GM12878 (cell line): ENCODE data around the gene ROR2.

Experiments
- BRCA1 ChIP-seq: IDR thresholded peaks from 2 replicates; pipeline ENCODE4 v1.6.1; 2011; ENCODE audit warnings: low read depth, low read length, improper control_type of control experiment
- CBX5 ChIP-seq: sonication (generic); IDR thresholded peaks from 2 replicates; pipeline ENCODE4 v1.6.1; 2016; ENCODE audit warnings: low read depth, moderate library complexity, mild to moderate bottlenecking, inconsistent platforms
- ETV6 ChIP-seq, 2 experiments: fragments of 450-650 bp in 1 of 2; IDR thresholded peaks in 1 of 2; conservative IDR thresholded peaks in 1 of 2; 2 replicates each; pipeline ENCODE4 v1.6.1; 2014; ENCODE audit warnings: antibody characterized with exemption in 1 of 2, borderline replicate concordance in 1 of 2, low read depth in 1 of 2, mild to moderate bottlenecking in 1 of 2, moderate library complexity in 1 of 2
- MTA2 ChIP-seq: fragments of 450-650 bp; IDR thresholded peaks from 2 replicates; pipeline ENCODE4 v1.6.1; 2016; ENCODE audit warnings: low read depth, mild to moderate bottlenecking, moderate library complexity
- NFYB ChIP-seq: IDR thresholded peaks from 2 replicates; pipeline ENCODE4 v1.6.1; 2011; ENCODE audit warnings: low read depth, mild to moderate bottlenecking, low read length, improper control_type of control experiment, moderate library complexity; ENCODE audit not compliant: insufficient read depth
- RCOR1 ChIP-seq: conservative IDR thresholded peaks from 2 replicates; pipeline ENCODE4 v1.6.1; 2012; ENCODE audit warnings: low read depth, low read length, improper control_type of control experiment
- SIN3A ChIP-seq: IDR thresholded peaks from 2 replicates; pipeline ENCODE4 v1.6.1; 2012; ENCODE audit warnings: low read depth, low read length, improper control_type of control experiment
- YY1 ChIP-seq: IDR thresholded peaks from 2 replicates; pipeline ENCODE4 v1.6.1; 2011; ENCODE audit warnings: low read depth, mild to moderate bottlenecking, low read length
- TF ChIP-seq, protein P1 (sequence below), 3 experiments: IDR thresholded peaks in 2 of 3; conservative IDR thresholded peaks in 1 of 3; 2 replicates each; pipeline ENCODE4 v1.5.1; 2011; ENCODE audit warnings: low read depth in 3 of 3, low read length in 3 of 3, mild to moderate bottlenecking in 3 of 3, control low read depth in 2 of 3, moderate library complexity in 2 of 3, inconsistent platforms in 1 of 3, mixed read lengths in 1 of 3; ENCODE audit not compliant: control insufficient read depth in 2 of 3, insufficient read depth in 1 of 3; ENCODE audit errors: extremely low read depth in 1 of 3
- TF ChIP-seq, protein P2 (sequence below): IDR thresholded peaks from 2 replicates; pipeline ENCODE4 v1.6.1; 2012; ENCODE audit warnings: low read depth, low read length, improper control_type of control experiment

DNA sequence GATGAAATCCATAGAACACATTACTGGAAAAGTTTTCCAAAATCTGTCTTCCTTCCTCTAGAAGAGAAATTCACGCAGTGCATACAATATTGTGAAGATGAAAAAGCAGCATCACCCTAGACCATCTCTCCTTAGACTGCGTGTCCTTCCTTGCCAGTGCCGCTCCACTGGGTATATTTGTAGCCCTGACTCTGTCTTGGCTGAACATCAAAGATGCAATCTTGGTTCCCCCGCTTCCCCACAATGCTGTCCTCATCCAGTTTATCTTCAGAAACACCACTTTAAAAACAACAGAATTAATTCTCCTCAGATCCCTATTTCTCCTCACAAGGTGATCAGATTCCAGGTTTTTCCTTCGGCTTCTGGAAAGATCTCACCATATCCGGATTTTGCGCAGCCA, 53.9 kb downstream of the ROR2 start:
- TF ChIP-seq, protein P1, sequence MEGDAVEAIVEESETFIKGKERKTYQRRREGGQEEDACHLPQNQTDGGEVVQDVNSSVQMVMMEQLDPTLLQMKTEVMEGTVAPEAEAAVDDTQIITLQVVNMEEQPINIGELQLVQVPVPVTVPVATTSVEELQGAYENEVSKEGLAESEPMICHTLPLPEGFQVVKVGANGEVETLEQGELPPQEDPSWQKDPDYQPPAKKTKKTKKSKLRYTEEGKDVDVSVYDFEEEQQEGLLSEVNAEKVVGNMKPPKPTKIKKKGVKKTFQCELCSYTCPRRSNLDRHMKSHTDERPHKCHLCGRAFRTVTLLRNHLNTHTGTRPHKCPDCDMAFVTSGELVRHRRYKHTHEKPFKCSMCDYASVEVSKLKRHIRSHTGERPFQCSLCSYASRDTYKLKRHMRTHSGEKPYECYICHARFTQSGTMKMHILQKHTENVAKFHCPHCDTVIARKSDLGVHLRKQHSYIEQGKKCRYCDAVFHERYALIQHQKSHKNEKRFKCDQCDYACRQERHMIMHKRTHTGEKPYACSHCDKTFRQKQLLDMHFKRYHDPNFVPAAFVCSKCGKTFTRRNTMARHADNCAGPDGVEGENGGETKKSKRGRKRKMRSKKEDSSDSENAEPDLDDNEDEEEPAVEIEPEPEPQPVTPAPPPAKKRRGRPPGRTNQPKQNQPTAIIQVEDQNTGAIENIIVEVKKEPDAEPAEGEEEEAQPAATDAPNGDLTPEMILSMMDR (IDR thresholded peaks at IDR 0.05 in 2 of 3, conservative IDR thresholded peaks at IDR 0.05 in 1 of 3; ENCODE audit: control insufficient read depth in 2 of 3, extremely low read depth in 1 of 3, insufficient read depth in 1 of 3, low read depth in 3 of 3, low read length in 3 of 3), result no peak
- TF ChIP-seq BRCA1, result no peak
- TF ChIP-seq RCOR1, result no peak
- no peak for TF ChIP-seq NFYB
- TF ChIP-seq SIN3A, result no peak
- no peak for TF ChIP-seq ETV6 (conservative IDR thresholded peaks at IDR 0.05 in 1 of 2, IDR thresholded peaks at IDR 0.05 in 1 of 2; ENCODE audit: borderline replicate concordance in 1 of 2, low read depth in 1 of 2)
- TF ChIP-seq CBX5, result no peak
- TF ChIP-seq, protein P2, sequence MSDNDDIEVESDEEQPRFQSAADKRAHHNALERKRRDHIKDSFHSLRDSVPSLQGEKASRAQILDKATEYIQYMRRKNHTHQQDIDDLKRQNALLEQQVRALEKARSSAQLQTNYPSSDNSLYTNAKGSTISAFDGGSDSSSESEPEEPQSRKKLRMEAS, result no peak
- TF ChIP-seq YY1, result no peak
- TF ChIP-seq MTA2, result no peak
